Stomach (tissue), 9 donors: ENCODE results near the gene CTNND2. TPM values are rescaled to one million over a fixed set of nuclear protein-coding genes. Genes with fewer than 3 reads are reported as not detected.

Experiments used
- DNase-seq, 2 donors: peaks; one replicate each; pipeline versions ENCODE4 v3.0.0 to v3.0.0-alpha.2; 2013 to 2019
- H3K27ac ChIP-seq, 5 donors: fragments of 200-600 bp in 4 of 5; sonication (generic) in 4 of 5; one replicate each; pipeline ENCODE4 v1.5.1; 2013 to 2019; ENCODE audit warnings: mild to moderate bottlenecking in 1 of 5, moderate library complexity in 1 of 5
- H3K27me3 ChIP-seq, 3 donors: fragments of 200-600 bp; sonication (generic); one replicate each; pipeline ENCODE4 v1.5.1; 2017 to 2019; ENCODE audit warnings: mixed run types in 1 of 3
- H3K36me3 ChIP-seq, 4 donors: fragments of 200-600 bp; sonication (generic); 1 replicate in 3 of 4; 2 replicates in 1 of 4; pipeline ENCODE4 v1.5.1; 2016 to 2019
- H3K4me1 ChIP-seq, 4 donors: fragments of 200-600 bp; sonication (generic); one replicate each; pipeline ENCODE4 v1.5.1; 2016 to 2019
- H3K4me3 ChIP-seq, 4 donors: fragments of 200-600 bp; sonication (generic) in 3 of 4; one replicate each; pipeline ENCODE4 v1.5.1; 2016 to 2019; ENCODE audit warnings: mild to moderate bottlenecking in 1 of 4
- H3K9me3 ChIP-seq, 4 donors: fragments of 200-600 bp; sonication (generic); one replicate each; pipeline ENCODE4 v1.5.1; 2016 to 2019
- EP300 ChIP-seq: sonication (generic); formaldehyde crosslinking; IDR thresholded peaks from one replicate; pipeline ENCODE4 v1.6.1; 2017; ENCODE audit warnings: antibody characterized with exemption
- POLR2A ChIP-seq, 4 donors: fragments of 450-650 bp; IDR thresholded peaks; one replicate each; pipeline ENCODE4 v1.6.1; 2016; ENCODE audit warnings: antibody characterized with exemption in 4 of 4, control low read depth in 2 of 4, mild to moderate bottlenecking in 1 of 4, moderate library complexity in 1 of 4
- POLR2AphosphoS5 ChIP-seq, 3 donors: sonication (generic); formaldehyde crosslinking; IDR thresholded peaks; one replicate each; pipeline ENCODE4 v1.6.1; 2016; ENCODE audit warnings: antibody characterized with exemption in 3 of 3
- WGBS, 5 donors: extraction: QIAGEN DNeasy Blood & Tissue Kit in 3 of 5; methylation state at CpG; one replicate each; pipeline versions ENCODE4 v1.1.5 to v1.1.7; 2013 to 2018; 5-methylcytosine and 5-hydroxymethylcytosine counted together
- intact Hi-C: fragments of 100-400 bp; cut with DNase I; formaldehyde crosslinking; loops from one replicate; pipeline ENCODE4 v1.15.1; 2023; ENCODE audit warnings: low total_unique reads
- polyA plus RNA-seq, 3 donors: library from polyadenylated mRNA; stranded (reverse); fragments of 200-250 nt; gene quantifications; one replicate each; pipeline ENCODE4 v1.2.3, GENCODE V29; 2013
- total RNA-seq, 5 donors: library from RNA; depleted of rRNA; stranded (reverse); fragments of >200 nt; gene quantifications; one replicate each; pipeline versions ENCODE4 v1.1.0 to v1.2.3, GENCODE V29; 2014 to 2016
- TF ChIP-seq, protein P1 (sequence below), 7 experiments: fragments of 450-650 bp in 4 of 7; fragments of 200-600 bp in 3 of 7; sonication (generic) in 3 of 7; IDR thresholded peaks; one replicate each; pipeline ENCODE4 v1.5.1; 2016 to 2019; ENCODE audit warnings: antibody characterized with exemption in 7 of 7, control low read depth in 2 of 7, mild to moderate bottlenecking in 1 of 7
- donor health status: healthy with polysubstance abuse.
- donor health status: Bipolar disorder and iron deficiency.
- donor health status: healthy.

Gene CTNND2
- total and polyA plus RNA-seq, 8 donors: 0.29 to 3.4 (median 2.0) TPM; not detected in 2

- Histone ChIP-seq H3K9me3 (no peaks in the 10 kb centered on the region), H3K36me3 (no peaks in the 10 kb centered on the region), H3K27me3 (no peaks in the 10 kb centered on the region), H3K4me1 (no peaks in the 10 kb centered on the region), H3K27ac (no peak overlapping the region), H3K4me3 (no peak overlapping the region)
- DNase-seq: no peak
- TF ChIP-seq POLR2AphosphoS5 (IDR thresholded peaks at IDR 0.05) (no peak), POLR2A (IDR thresholded peaks at IDR 0.05) (no peak), EP300 (no peak)
- TF ChIP-seq, protein P1, sequence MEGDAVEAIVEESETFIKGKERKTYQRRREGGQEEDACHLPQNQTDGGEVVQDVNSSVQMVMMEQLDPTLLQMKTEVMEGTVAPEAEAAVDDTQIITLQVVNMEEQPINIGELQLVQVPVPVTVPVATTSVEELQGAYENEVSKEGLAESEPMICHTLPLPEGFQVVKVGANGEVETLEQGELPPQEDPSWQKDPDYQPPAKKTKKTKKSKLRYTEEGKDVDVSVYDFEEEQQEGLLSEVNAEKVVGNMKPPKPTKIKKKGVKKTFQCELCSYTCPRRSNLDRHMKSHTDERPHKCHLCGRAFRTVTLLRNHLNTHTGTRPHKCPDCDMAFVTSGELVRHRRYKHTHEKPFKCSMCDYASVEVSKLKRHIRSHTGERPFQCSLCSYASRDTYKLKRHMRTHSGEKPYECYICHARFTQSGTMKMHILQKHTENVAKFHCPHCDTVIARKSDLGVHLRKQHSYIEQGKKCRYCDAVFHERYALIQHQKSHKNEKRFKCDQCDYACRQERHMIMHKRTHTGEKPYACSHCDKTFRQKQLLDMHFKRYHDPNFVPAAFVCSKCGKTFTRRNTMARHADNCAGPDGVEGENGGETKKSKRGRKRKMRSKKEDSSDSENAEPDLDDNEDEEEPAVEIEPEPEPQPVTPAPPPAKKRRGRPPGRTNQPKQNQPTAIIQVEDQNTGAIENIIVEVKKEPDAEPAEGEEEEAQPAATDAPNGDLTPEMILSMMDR (IDR thresholded peaks at IDR 0.05): no peak
- intact Hi-C loops: no loop called here
- 89 to 100% (median 93%) methylated on average over 3 of the region's 3 CpGs for WGBS, 5 donors
These were observed 383.9 kb downstream of the CTNND2 start for GRCh38 chr5:11520241-11520930.

DNA sequence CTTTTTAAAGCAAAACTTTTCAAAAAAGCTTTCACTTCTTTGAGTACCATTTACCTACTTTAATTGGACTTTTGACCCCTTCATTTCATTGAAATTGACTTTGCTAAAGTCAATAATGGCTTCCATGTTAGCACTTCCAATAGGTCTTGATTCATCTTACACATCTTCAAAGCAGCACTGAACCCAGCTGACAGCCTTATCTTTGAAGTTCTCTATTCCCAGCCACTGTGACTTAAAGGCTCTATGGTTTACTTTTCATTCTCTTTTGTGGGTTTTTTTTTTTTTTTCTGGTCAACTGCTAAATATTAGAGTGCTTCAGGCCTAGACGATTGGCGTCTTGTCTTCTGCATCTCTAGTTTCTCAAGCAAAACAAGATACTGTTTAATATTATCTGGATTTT, 385.0 kb downstream of the CTNND2 start:
- Histone ChIP-seq H3K4me3 (no peak overlapping the region), H3K36me3 (no peaks in the 10 kb centered on the region), H3K27ac (no peak overlapping the region), H3K9me3 (no peaks in the 10 kb centered on the region), H3K27me3 (no peaks in the 10 kb centered on the region), H3K4me1 (no peaks in the 10 kb centered on the region)
- WGBS, 5 donors: 67 to 85% (median 70%) methylated on average over 2 of the region's 2 CpGs
- intact Hi-C loops: no loop called here
- no peak for DNase-seq
- TF ChIP-seq EP300 (no peak), POLR2AphosphoS5 (IDR thresholded peaks at IDR 0.05) (no peak), POLR2A (IDR thresholded peaks at IDR 0.05) (no peak)
- TF ChIP-seq, protein P1 (IDR thresholded peaks at IDR 0.05): no peak

DNA sequence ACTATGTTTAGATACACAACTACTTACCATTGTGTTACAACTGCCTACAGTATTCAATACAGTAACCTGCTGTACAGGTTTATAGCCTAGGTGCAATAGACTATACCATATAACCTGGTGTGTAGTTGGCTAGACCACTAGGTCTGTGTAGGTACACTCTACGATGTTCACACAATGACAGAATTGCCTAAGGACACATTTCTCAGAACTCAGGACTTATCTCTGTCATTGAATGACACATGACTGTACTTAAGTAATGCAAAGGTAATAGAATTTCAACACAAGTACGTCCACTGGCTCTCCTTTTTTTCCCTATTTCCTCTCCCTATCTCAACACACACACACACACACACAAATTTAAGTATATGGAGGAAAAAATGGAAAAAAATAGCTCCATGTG, 385.6 kb downstream of the CTNND2 start:
- Histone ChIP-seq H3K4me1 (no peaks in the 10 kb centered on the region), H3K9me3 (no peaks in the 10 kb centered on the region), H3K27me3 (no peaks in the 10 kb centered on the region), H3K27ac (no peak overlapping the region), H3K4me3 (no peak overlapping the region), H3K36me3 (no peaks in the 10 kb centered on the region)
- TF ChIP-seq, protein P1 (IDR thresholded peaks at IDR 0.05): no peak
- no peak for TF ChIP-seq POLR2A (IDR thresholded peaks at IDR 0.05)
- TF ChIP-seq EP300: no peak
- no peak for TF ChIP-seq POLR2AphosphoS5 (IDR thresholded peaks at IDR 0.05)
- intact Hi-C loops: no loop called here
- 58 to 70% (median 66%) methylated on average over 2 of the region's 2 CpGs for WGBS, 5 donors
- no peak for DNase-seq

DNA sequence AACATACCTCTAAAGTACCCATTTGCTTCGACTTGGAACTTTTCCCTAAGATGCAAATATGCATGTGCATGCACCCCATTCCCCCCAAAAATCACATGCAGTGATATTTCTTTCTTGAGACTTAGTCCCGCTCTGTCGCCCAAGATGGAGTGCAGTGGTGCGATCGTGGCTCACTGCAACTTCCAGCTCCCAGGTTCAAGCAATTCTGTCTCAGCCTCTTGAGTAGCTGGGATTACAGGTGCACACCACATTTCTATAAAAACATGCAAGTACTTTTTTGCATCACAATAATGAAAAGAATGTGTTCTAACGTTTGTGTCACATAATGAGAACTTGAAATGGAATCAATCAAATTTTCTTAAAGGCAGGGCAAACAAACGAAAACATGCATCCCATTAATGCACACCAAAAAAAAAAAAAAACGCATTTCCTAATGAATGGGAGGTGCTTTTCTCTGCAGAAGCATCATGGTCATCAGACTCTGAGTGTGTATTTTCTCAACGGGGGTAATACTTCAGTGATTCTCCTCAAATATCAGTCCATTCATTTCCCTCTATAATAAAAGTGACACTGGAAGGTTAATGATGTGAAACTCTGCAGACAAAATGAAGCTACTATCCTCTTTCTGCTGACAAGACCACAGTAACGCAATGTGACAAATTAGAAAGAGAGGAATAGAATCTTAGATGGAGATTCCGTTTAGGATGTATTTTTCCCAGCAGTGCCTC, 389.4 kb downstream of the CTNND2 start:
- TF ChIP-seq, protein P1 (IDR thresholded peaks at IDR 0.05): no peak
- TF ChIP-seq POLR2AphosphoS5 (IDR thresholded peaks at IDR 0.05): no peak
- no peaks in the 10 kb centered on the region for H3K4me1 ChIP-seq
- intact Hi-C loops: no loop called here
- DNase-seq: no peak
- no peaks in the 10 kb centered on the region for H3K9me3 ChIP-seq
- 69 to 75% (median 74%) methylated on average over 11 of the region's 11 CpGs for WGBS, 5 donors
- no peaks in the 10 kb centered on the region for H3K27me3 ChIP-seq
- H3K27ac ChIP-seq: no peak overlapping the region
- no peaks in the 10 kb centered on the region for H3K36me3 ChIP-seq
- H3K4me3 ChIP-seq: no peak overlapping the region
